WTC11 (cell line): Measurements from ENCODE around the gene HACD1.

ENCODE experiments used
- TEAD4 ChIP-seq: sonication (generic); formaldehyde crosslinking; IDR thresholded peaks from 2 replicates; pipeline ENCODE4 v1.8.0; 2022; ENCODE audit warnings: mild to moderate bottlenecking, missing genetic modification reagents
- ZNF263 ChIP-seq: sonication (generic); formaldehyde crosslinking; IDR thresholded peaks from 2 replicates; pipeline ENCODE4 v1.8.1; 2022; ENCODE audit warnings: low read depth, mild to moderate bottlenecking, moderate library complexity, missing genetic modification reagents
- TF ChIP-seq, protein P1 (sequence below): sonication (generic); formaldehyde crosslinking; IDR thresholded peaks from 2 replicates; pipeline ENCODE4 v1.8.0; 2022; ENCODE audit warnings: mild to moderate bottlenecking, missing genetic modification reagents
- TF ChIP-seq, protein P2 (sequence below): fragments of 200-600 bp; IDR thresholded peaks from 2 replicates; pipeline ENCODE4 v1.8.0; 2022; ENCODE audit warnings: antibody characterized with exemption

DNA sequence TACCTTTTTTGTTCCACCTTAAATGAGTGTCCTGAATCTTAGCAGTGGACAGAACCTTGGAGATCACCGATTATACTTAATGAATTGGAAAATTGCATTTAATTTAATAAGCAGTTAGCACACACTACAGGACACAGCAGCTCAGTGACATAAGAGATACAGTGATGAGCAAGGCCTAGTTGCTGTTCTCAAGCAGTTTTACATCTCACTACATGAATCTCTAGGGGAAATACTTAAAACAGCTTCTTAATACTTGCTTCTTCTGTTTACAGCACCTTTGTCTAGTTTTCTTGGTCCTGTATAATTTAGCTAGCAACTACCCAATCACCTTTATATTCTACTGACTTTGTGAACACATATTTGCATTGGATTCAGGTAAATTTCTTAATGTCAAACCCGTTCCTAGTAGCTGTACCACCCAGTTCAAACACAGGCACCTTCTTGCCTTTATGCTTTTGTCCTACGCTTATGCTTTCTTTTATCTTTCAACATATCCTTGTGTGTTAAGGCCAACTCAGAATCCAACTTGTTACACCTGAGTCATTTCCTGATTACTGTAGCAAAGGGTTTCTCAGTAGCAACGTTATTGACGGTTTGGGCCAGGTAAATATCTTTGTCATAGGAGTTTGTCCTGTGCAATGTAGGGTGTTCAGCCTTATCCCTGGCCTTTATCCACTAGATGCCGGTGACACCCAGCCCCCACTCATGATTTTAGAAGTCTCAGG is 28.6 kb upstream of the HACD1 start:
- TF ChIP-seq TEAD4 (no peak), ZNF263 (no peak)
- TF ChIP-seq, protein P1, sequence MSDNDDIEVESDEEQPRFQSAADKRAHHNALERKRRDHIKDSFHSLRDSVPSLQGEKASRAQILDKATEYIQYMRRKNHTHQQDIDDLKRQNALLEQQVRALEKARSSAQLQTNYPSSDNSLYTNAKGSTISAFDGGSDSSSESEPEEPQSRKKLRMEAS (CRISPR knock-in tag) = no peak
- TF ChIP-seq, protein P2, sequence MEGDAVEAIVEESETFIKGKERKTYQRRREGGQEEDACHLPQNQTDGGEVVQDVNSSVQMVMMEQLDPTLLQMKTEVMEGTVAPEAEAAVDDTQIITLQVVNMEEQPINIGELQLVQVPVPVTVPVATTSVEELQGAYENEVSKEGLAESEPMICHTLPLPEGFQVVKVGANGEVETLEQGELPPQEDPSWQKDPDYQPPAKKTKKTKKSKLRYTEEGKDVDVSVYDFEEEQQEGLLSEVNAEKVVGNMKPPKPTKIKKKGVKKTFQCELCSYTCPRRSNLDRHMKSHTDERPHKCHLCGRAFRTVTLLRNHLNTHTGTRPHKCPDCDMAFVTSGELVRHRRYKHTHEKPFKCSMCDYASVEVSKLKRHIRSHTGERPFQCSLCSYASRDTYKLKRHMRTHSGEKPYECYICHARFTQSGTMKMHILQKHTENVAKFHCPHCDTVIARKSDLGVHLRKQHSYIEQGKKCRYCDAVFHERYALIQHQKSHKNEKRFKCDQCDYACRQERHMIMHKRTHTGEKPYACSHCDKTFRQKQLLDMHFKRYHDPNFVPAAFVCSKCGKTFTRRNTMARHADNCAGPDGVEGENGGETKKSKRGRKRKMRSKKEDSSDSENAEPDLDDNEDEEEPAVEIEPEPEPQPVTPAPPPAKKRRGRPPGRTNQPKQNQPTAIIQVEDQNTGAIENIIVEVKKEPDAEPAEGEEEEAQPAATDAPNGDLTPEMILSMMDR = no peak
